Loucy (cell line): Measurements from ENCODE around the gene DKK3.

ENCODE experiments used
- H2AFZ ChIP-seq: fragments of 200-600 bp; sonication (generic); 2 replicates; pipeline ENCODE4 v1.6.0; 2016; ENCODE audit warnings: antibody characterized with exemption, mild to moderate bottlenecking, low read length, moderate library complexity
- H3F3A ChIP-seq: fragments of 200-600 bp; 2 replicates; pipeline ENCODE4 v1.6.0; 2016; ENCODE audit warnings: antibody characterized with exemption, low read depth, mild to moderate bottlenecking
- H3K27me3 ChIP-seq: fragments of 200-600 bp; sonication (generic); 2 replicates; pipeline ENCODE4 v1.6.1; 2014; ENCODE audit warnings: low read length, mild to moderate bottlenecking; ENCODE audit not compliant: insufficient read depth, poor library complexity, severe bottlenecking
- H3K36me3 ChIP-seq: fragments of 200-600 bp; sonication (generic); 2 replicates; pipeline ENCODE4 v1.6.1; 2016; ENCODE audit warnings: low read length; ENCODE audit not compliant: insufficient read depth
- H3K4me1 ChIP-seq: fragments of 200-600 bp; sonication (generic); 2 replicates; pipeline ENCODE4 v1.5.1; 2014; ENCODE audit warnings: low read length, mild to moderate bottlenecking; ENCODE audit not compliant: insufficient read depth, poor library complexity, severe bottlenecking
- H3K4me2 ChIP-seq: fragments of 200-600 bp; sonication (generic); 2 replicates; pipeline ENCODE4 v1.6.0; 2014; ENCODE audit warnings: antibody characterized with exemption, low read length, low read depth, mild to moderate bottlenecking; ENCODE audit not compliant: poor library complexity, severe bottlenecking
- H3K4me3 ChIP-seq: fragments of 200-600 bp; sonication (generic); 2 replicates; pipeline ENCODE4 v1.5.1; 2014; ENCODE audit warnings: low read length, mild to moderate bottlenecking, mixed read lengths; ENCODE audit not compliant: poor library complexity, severe bottlenecking
- H3K79me2 ChIP-seq: fragments of 200-600 bp; sonication (generic); 2 replicates; pipeline ENCODE4 v1.6.1; 2014; ENCODE audit warnings: low read length; ENCODE audit not compliant: insufficient read depth
- H3K9ac ChIP-seq: fragments of 200-600 bp; sonication (generic); 2 replicates; pipeline ENCODE4 v1.6.0; 2014; ENCODE audit warnings: mild to moderate bottlenecking, low read depth, low read length, moderate library complexity; ENCODE audit not compliant: poor library complexity, severe bottlenecking
- H3K9me2 ChIP-seq: fragments of 200-600 bp; sonication (generic); replicated peaks from 2 replicates; pipeline ENCODE4 v1.6.1; 2016; ENCODE audit warnings: low read depth, low read length, mixed read lengths
- H3K9me3 ChIP-seq: fragments of 200-600 bp; sonication (generic); 2 replicates; pipeline ENCODE4 v1.6.1; 2014; ENCODE audit warnings: mild to moderate bottlenecking, antibody characterized with exemption, low read length, low read depth; ENCODE audit not compliant: insufficient read depth
- H4K20me1 ChIP-seq: fragments of 200-600 bp; sonication (generic); 2 replicates; pipeline ENCODE4 v1.6.0; 2014; ENCODE audit warnings: antibody characterized with exemption, low read length, mild to moderate bottlenecking; ENCODE audit not compliant: insufficient read depth, poor library complexity, severe bottlenecking
- EZH2phosphoT487 ChIP-seq: fragments of 200-600 bp; IDR thresholded peaks from 2 replicates; pipeline ENCODE4 v1.6.1; 2018; ENCODE audit warnings: antibody characterized with exemption, mild to moderate bottlenecking, moderate library complexity, borderline replicate concordance
- TF ChIP-seq, protein P1 (sequence below): fragments of 200-600 bp; sonication (generic); conservative IDR thresholded peaks from 2 replicates; pipeline ENCODE4 v1.5.1; 2014; ENCODE audit warnings: mild to moderate bottlenecking, antibody characterized with exemption, low read length

DKK3 gene

DNA sequence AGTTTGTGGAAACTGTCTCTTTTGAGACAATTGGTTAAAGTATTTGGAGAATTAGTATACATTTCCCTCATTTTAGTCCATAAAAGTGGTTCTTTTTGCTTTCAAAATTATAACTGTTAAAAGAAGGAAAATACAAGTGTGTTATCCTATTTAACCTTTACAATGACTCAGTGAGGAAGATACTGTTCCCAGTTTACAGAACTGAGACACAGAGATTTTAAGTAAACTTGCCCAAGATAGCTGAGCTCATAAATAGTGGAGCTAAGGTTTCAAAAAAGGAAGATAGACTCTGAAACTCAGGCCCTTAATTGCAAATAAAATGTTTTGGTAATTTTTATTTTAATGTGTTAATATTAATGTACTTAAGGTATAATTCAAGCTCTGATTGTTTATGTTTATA is 58.9 kb downstream of the DKK3 start:
- Histone ChIP-seq H3K79me2 (no peaks in the 10 kb centered on the region), H3K9me2 (no peaks in the 10 kb centered on the region), H3K9ac (no peak overlapping the region), H3K4me2 (no peak overlapping the region), H3K4me3 (no peak overlapping the region), H4K20me1 (no peaks in the 10 kb centered on the region), H2AFZ (no peak overlapping the region), H3K4me1 (no peaks in the 10 kb centered on the region), H3F3A (no peaks in the 10 kb centered on the region), H3K36me3 (peaks cover 46% of the 10 kb centered on the region; the same call in 1 of the 2 replicates), H3K9me3 (no peaks in the 10 kb centered on the region), H3K27me3 (no peaks in the 10 kb centered on the region)
- TF ChIP-seq, protein P1, sequence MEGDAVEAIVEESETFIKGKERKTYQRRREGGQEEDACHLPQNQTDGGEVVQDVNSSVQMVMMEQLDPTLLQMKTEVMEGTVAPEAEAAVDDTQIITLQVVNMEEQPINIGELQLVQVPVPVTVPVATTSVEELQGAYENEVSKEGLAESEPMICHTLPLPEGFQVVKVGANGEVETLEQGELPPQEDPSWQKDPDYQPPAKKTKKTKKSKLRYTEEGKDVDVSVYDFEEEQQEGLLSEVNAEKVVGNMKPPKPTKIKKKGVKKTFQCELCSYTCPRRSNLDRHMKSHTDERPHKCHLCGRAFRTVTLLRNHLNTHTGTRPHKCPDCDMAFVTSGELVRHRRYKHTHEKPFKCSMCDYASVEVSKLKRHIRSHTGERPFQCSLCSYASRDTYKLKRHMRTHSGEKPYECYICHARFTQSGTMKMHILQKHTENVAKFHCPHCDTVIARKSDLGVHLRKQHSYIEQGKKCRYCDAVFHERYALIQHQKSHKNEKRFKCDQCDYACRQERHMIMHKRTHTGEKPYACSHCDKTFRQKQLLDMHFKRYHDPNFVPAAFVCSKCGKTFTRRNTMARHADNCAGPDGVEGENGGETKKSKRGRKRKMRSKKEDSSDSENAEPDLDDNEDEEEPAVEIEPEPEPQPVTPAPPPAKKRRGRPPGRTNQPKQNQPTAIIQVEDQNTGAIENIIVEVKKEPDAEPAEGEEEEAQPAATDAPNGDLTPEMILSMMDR, result no peak
- TF ChIP-seq EZH2phosphoT487, result no peak

DNA sequence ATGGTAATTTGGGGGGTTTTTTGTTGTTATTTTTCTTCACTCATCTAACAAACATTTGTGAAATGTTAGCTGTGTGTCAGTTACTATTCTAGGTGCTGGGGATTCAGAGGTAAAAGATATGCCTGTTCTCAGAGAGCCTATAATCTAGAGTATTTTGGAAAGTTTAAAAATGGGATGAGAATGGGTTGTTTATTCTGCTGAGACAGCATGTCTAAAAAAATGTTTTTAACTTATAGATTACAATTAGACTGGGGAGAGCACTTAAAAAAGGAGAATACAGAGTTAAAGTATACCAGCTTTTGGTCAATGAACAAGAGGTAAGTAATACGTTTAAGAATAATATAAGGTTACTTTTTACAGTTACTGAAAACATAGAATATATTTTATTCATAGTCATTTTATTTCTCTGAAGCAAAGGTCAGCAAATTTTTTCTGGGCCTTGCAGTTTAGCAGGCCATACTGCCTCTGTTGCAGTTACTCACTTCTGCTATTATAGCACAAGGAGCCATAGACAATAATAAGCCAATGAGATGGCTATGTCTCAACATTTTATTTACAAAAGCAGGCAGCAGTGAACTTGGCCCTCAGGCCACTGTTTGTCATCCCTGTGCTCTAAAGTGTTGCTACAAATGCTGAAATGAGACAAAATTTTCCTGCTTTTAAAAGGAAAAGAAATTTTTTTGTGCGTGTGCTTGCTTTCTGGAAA is 60.0 kb downstream of the DKK3 start:
- Histone ChIP-seq H3K9me2 (no peaks in the 10 kb centered on the region), H4K20me1 (no peaks in the 10 kb centered on the region), H3K36me3 (peaks cover 44% of the 10 kb centered on the region; the same call in 1 of the 2 replicates), H3K27me3 (no peaks in the 10 kb centered on the region), H3K4me2 (no peak overlapping the region), H3K4me3 (no peak overlapping the region), H3K9me3 (no peaks in the 10 kb centered on the region), H3K9ac (no peak overlapping the region), H3K4me1 (no peaks in the 10 kb centered on the region), H3K79me2 (no peaks in the 10 kb centered on the region), H3F3A (no peaks in the 10 kb centered on the region), H2AFZ (no peak overlapping the region)
- TF ChIP-seq, protein P1, result no peak

GRCh38 chr11:11947825-11948224 is 60.6 kb downstream of the DKK3 start:
- no peak overlapping the region for H3K4me3 ChIP-seq
- no peaks in the 10 kb centered on the region for H3K4me1 ChIP-seq
- H3K9ac ChIP-seq, result no peak overlapping the region
- H3K27me3 ChIP-seq, result no peaks in the 10 kb centered on the region
- peaks cover 47% of the 10 kb centered on the region; the same call in 1 of the 2 replicates for H3K36me3 ChIP-seq
- no peaks in the 10 kb centered on the region for H3F3A ChIP-seq
- TF ChIP-seq EZH2phosphoT487, result no peak
- TF ChIP-seq, protein P1, result no peak
- H3K4me2 ChIP-seq, result no peak overlapping the region
- H3K79me2 ChIP-seq, result no peaks in the 10 kb centered on the region
- H3K9me3 ChIP-seq, result no peaks in the 10 kb centered on the region
- H3K9me2 ChIP-seq, result no peaks in the 10 kb centered on the region
- no peaks in the 10 kb centered on the region for H4K20me1 ChIP-seq
- no peak overlapping the region for H2AFZ ChIP-seq
